Limb (tissue), 2 donors: ENCODE data around the gene IGSF8.

Source experiments
- DNase-seq, 2 donors: peaks; one replicate each; pipeline ENCODE4 v3.0.0-alpha.2; 2016; ENCODE audit errors: extremely low spot score in 2 of 2

IGSF8 gene

GRCh38 chr1:160107512-160107911, 9.1 kb upstream of the IGSF8 start:
- no peak for DNase-seq

- DNase-seq: no peak
Observed at GRCh38 chr1:160105155-160105554, 6.7 kb upstream of the IGSF8 start.

- DNase-seq: no peak
Observed at GRCh38 chr1:160104486-160104885, 6.1 kb upstream of the IGSF8 start.

- DNase-seq: no peak
Observed at GRCh38 chr1:160103658-160104408, 5.4 kb upstream of the IGSF8 start.

- DNase-seq: no peak
Observed at GRCh38 chr1:160101717-160102522, 3.5 kb upstream of the IGSF8 start.

- peak; percentile 87 to 88 for DNase-seq
Observed at GRCh38 chr1:160101037-160101716, 2.8 kb upstream of the IGSF8 start.

GRCh38 chr1:160099716-160100375, 1.4 kb upstream of the IGSF8 start:
- no peak for DNase-seq

GRCh38 chr1:160098852-160099561, 588 bp upstream of the IGSF8 start:
- peak; percentile 95 to 99 for DNase-seq

GRCh38 chr1:160097151-160097910, 1.1 kb downstream of the IGSF8 start:
- DNase-seq: peak in 1 of 2 donors; percentile 30

- DNase-seq: no peak
Observed at GRCh38 chr1:160096274-160097116, 1.9 kb downstream of the IGSF8 start.

GRCh38 chr1:160095382-160096105, 2.9 kb downstream of the IGSF8 start:
- no peak for DNase-seq

GRCh38 chr1:160094806-160095205, 3.6 kb downstream of the IGSF8 start:
- no peak for DNase-seq

- no peak for DNase-seq
Observed at GRCh38 chr1:160094291-160094625, 4.2 kb downstream of the IGSF8 start.

GRCh38 chr1:160093624-160094290, 4.7 kb downstream of the IGSF8 start:
- DNase-seq: peak in 1 of 2 donors; percentile 24

GRCh38 chr1:160093069-160093395, 5.4 kb downstream of the IGSF8 start:
- DNase-seq: no peak

GRCh38 chr1:160092366-160093068, 5.9 kb downstream of the IGSF8 start:
- no peak for DNase-seq

GRCh38 chr1:160091666-160092223, 6.7 kb downstream of the IGSF8 start:
- no peak for DNase-seq
